ENCODE results near the gene UGCG. TPM values are rescaled to one million over a fixed set of nuclear protein-coding genes. Genes with fewer than 3 reads are reported as not detected.

The UGCG gene
- total and polyA plus RNA-seq, 10 of the 15 experiments (the other 5 are each of a cell fraction or from before 2014, with no cell fraction given), result 21.7 to 96.6 (median 48.9) TPM

DNA sequence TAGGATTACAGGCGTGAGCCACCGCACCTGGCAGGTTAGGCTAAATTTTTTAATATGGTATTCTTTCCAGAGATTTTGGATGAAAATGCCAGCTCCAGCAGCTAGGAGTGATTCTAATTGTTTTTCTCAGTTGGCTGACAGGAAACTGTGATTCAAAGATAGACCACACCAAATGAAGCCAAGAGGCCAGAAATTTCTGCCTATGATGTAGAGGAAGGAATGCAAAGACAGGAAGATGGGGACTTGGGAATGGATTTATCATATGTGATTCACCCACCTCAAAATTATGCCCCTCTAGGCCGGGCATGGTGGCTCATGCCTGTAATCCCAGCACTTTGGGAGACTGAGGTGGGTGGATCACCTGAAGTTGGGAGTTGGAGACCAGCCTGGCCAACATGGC, 53.3 kb downstream of the UGCG start:
- intact Hi-C loops (cut with micrococcal nuclease; ENCODE audit: unreplicated experiment), result no loop called here
- 100% methylated on average over 3 of the region's 3 CpGs for WGBS (ENCODE audit: insufficient coverage, insufficient replicate concordance, low lambda C conversion rate, missing lambda C conversion rate)
- ChIA-PET SMC1A (ENCODE audit: uncharacterized antibody, unreplicated experiment) (interaction anchor here (1.4 to 2.5 kb wide), 3 partner anchors 12 to 48 kb away, joined by 3 to 9 read pairs (median 5); no protein-coding TSS in a partner anchor), CTCF (interaction anchor here (2.4 kb wide), 1 partner anchor 12 kb away, joined by 8 read pairs; no protein-coding TSS in a partner anchor), RAD21 (ENCODE audit: unreplicated experiment) (interaction anchor here (0.9 to 1.7 kb wide), 2 partner anchors 14 kb away, joined by 3 to 4 read pairs; no protein-coding TSS in a partner anchor), POLR2A (interaction anchor here (0.7 to 1.2 kb wide), 3 partner anchors 14 to 41 kb away, joined by 3 to 4 read pairs (median 3); no protein-coding TSS in a partner anchor)
- in situ Hi-C loops (cut with MboI), result no loop called here
- H3K9me3 ChIP-seq (replicated peaks; ENCODE audit: control insufficient read depth, insufficient read depth, low read length), result no peaks in the 10 kb centered on the region
- DNase-seq (ENCODE audit: low read depth, low spot score) (no peak), ATAC-seq (no peak), FAIRE-seq (no peak)
- H3K4me2 ChIP-seq (ENCODE audit: control insufficient read depth, insufficient read depth), result no peak overlapping the region
- no peak overlapping the region for H2AFZ ChIP-seq (ENCODE audit: control insufficient read depth, low read depth, low read length)
- no peak overlapping the region for H3K9ac ChIP-seq (ENCODE audit: control insufficient read depth, insufficient read depth, low read length)
- H3K27ac ChIP-seq (ENCODE audit: control insufficient read depth, insufficient read depth), result no peak overlapping the region
- BruUV-seq (replicated peaks), result no TSS peak
- no peaks in the 10 kb centered on the region for H4K20me1 ChIP-seq (ENCODE audit: control insufficient read depth, insufficient read depth)
- H3K79me2 ChIP-seq (ENCODE audit: control insufficient read depth, insufficient read depth, low read length), result no peaks in the 10 kb centered on the region
- peaks cover 35% of the 10 kb centered on the region for H3K4me1 ChIP-seq (ENCODE audit: control insufficient read depth, insufficient read depth, low read length)
- no peaks in the 10 kb centered on the region for H3K27me3 ChIP-seq (replicated peaks in 1 of 2; ENCODE audit: control insufficient read depth in 2 of 2, insufficient read depth in 2 of 2, low read length in 1 of 2)
- no peaks in the 10 kb centered on the region for H3K36me3 ChIP-seq (ENCODE audit: control insufficient read depth in 2 of 2, insufficient read depth in 2 of 2, low read length in 1 of 2)
- H3K4me3 ChIP-seq, result no peak overlapping the region
- TF ChIP-seq, protein P1, sequence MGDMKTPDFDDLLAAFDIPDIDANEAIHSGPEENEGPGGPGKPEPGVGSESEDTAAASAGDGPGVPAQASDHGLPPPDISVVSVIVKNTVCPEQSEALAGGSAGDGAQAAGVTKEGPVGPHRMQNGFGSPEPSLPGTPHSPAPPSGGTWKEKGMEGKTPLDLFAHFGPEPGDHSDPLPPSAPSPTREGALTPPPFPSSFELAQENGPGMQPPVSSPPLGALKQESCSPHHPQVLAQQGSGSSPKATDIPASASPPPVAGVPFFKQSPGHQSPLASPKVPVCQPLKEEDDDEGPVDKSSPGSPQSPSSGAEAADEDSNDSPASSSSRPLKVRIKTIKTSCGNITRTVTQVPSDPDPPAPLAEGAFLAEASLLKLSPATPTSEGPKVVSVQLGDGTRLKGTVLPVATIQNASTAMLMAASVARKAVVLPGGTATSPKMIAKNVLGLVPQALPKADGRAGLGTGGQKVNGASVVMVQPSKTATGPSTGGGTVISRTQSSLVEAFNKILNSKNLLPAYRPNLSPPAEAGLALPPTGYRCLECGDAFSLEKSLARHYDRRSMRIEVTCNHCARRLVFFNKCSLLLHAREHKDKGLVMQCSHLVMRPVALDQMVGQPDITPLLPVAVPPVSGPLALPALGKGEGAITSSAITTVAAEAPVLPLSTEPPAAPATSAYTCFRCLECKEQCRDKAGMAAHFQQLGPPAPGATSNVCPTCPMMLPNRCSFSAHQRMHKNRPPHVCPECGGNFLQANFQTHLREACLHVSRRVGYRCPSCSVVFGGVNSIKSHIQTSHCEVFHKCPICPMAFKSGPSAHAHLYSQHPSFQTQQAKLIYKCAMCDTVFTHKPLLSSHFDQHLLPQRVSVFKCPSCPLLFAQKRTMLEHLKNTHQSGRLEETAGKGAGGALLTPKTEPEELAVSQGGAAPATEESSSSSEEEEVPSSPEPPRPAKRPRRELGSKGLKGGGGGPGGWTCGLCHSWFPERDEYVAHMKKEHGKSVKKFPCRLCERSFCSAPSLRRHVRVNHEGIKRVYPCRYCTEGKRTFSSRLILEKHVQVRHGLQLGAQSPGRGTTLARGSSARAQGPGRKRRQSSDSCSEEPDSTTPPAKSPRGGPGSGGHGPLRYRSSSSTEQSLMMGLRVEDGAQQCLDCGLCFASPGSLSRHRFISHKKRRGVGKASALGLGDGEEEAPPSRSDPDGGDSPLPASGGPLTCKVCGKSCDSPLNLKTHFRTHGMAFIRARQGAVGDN (IDR thresholded peaks at IDR 0.05), result no peak
- no peak for TF ChIP-seq CBX5 (IDR thresholded peaks at IDR 0.05; ENCODE audit: low read depth)
- TF ChIP-seq, protein P2, sequence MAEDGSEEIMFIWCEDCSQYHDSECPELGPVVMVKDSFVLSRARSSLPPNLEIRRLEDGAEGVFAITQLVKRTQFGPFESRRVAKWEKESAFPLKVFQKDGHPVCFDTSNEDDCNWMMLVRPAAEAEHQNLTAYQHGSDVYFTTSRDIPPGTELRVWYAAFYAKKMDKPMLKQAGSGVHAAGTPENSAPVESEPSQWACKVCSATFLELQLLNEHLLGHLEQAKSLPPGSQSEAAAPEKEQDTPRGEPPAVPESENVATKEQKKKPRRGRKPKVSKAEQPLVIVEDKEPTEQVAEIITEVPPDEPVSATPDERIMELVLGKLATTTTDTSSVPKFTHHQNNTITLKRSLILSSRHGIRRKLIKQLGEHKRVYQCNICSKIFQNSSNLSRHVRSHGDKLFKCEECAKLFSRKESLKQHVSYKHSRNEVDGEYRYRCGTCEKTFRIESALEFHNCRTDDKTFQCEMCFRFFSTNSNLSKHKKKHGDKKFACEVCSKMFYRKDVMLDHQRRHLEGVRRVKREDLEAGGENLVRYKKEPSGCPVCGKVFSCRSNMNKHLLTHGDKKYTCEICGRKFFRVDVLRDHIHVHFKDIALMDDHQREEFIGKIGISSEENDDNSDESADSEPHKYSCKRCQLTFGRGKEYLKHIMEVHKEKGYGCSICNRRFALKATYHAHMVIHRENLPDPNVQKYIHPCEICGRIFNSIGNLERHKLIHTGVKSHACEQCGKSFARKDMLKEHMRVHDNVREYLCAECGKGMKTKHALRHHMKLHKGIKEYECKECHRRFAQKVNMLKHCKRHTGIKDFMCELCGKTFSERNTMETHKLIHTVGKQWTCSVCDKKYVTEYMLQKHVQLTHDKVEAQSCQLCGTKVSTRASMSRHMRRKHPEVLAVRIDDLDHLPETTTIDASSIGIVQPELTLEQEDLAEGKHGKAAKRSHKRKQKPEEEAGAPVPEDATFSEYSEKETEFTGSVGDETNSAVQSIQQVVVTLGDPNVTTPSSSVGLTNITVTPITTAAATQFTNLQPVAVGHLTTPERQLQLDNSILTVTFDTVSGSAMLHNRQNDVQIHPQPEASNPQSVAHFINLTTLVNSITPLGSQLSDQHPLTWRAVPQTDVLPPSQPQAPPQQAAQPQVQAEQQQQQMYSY (CRISPR knock-in tag; IDR thresholded peaks at IDR 0.05), result no peak
- no peak for TF ChIP-seq DPF2 (IDR thresholded peaks at IDR 0.05)
- no peak for TF ChIP-seq CHD2 (IDR thresholded peaks at IDR 0.05; ENCODE audit: borderline replicate concordance, low read depth, low read length)
- TF ChIP-seq MTA3 (IDR thresholded peaks at IDR 0.05; ENCODE audit: borderline replicate concordance, low read length), result no peak
- TF ChIP-seq, protein P3, sequence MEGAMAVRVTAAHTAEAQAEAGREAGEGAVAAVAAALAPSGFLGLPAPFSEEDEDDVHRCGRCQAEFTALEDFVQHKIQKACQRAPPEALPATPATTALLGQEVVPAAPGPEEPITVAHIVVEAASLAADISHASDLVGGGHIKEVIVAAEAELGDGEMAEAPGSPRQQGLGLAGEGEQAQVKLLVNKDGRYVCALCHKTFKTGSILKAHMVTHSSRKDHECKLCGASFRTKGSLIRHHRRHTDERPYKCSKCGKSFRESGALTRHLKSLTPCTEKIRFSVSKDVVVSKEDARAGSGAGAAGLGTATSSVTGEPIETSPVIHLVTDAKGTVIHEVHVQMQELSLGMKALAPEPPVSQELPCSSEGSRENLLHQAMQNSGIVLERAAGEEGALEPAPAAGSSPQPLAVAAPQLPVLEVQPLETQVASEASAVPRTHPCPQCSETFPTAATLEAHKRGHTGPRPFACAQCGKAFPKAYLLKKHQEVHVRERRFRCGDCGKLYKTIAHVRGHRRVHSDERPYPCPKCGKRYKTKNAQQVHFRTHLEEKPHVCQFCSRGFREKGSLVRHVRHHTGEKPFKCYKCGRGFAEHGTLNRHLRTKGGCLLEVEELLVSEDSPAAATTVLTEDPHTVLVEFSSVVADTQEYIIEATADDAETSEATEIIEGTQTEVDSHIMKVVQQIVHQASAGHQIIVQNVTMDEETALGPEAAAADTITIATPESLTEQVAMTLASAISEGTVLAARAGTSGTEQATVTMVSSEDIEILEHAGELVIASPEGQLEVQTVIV (IDR thresholded peaks at IDR 0.05; ENCODE audit: borderline replicate concordance, partially characterized antibody), result no peak
- TF ChIP-seq EGR1 (IDR thresholded peaks at IDR 0.05; ENCODE audit: borderline replicate concordance in 1 of 2, low read depth in 2 of 2, low read length in 2 of 2), result no peak
- no peak for TF ChIP-seq PAX8 (IDR thresholded peaks at IDR 0.05)
- TF ChIP-seq SMARCA5 (IDR thresholded peaks at IDR 0.05), result no peak
- no peak for TF ChIP-seq ZSCAN29 (IDR thresholded peaks at IDR 0.05)
- no peak for TF ChIP-seq NR2F1 (conservative IDR thresholded peaks at IDR 0.05)
- no peak for TF ChIP-seq GATAD2B (conservative IDR thresholded peaks at IDR 0.05; ENCODE audit: low read depth)
- no peak for TF ChIP-seq RB1 (IDR thresholded peaks at IDR 0.05; ENCODE audit: borderline replicate concordance)
- TF ChIP-seq CHD1 (IDR thresholded peaks at IDR 0.05; ENCODE audit: low read depth, low read length), result no peak
- TF ChIP-seq SIX5 (IDR thresholded peaks at IDR 0.05; ENCODE audit: low read depth, low read length, severe bottlenecking), result no peak

Data from GM12878 (cell line).